H1 (cell line): Measurements from ENCODE around the gene MYCBP2. TPM values are rescaled to one million over a fixed set of nuclear protein-coding genes. Genes with fewer than 3 reads are reported as not detected.

ENCODE experiments used
- CTCF ChIA-PET: fragments of 300-600 bp; sonication (Branson Sonifier 250); formaldehyde crosslinking; loops from one replicate; lab custom pipeline; 2021; ENCODE audit not compliant: partially characterized antibody; lab: Charles Lee
- POLR2A ChIA-PET: fragments of 300-600 bp; sonication (Branson Sonifier 250); formaldehyde crosslinking; loops from one replicate; lab custom pipeline; 2021; ENCODE audit warnings: inconsistent platforms; ENCODE audit not compliant: partially characterized antibody; lab: Charles Lee
- DNase-seq, 2 experiments: peaks; one replicate each; pipeline versions ENCODE4 v3.0.0 to v3.0.0-alpha.2; 2010 to 2022; ENCODE audit warnings: low spot score in 2 of 2, low read depth in 1 of 2, mixed read lengths in 1 of 2
- FAIRE-seq: peaks from 2 replicates; lab custom pipeline; 2011; peaks lifted over from hg19 to GRCh38; lab: Jason Lieb, UNC
- H2AFZ ChIP-seq: 2 replicates; pipeline ENCODE4 v1.8.1; 2012; ENCODE audit warnings: low read length, inconsistent platforms
- H2AK5ac ChIP-seq: 2 replicates; pipeline ENCODE4 v1.6.1; 2013; ENCODE audit warnings: low read depth, low read length
- H2BK120ac ChIP-seq: replicated peaks from 2 replicates; pipeline ENCODE3; 2013; ENCODE audit warnings: low read depth, low read length, inconsistent platforms
- H2BK12ac ChIP-seq: 2 replicates; pipeline ENCODE4 v1.6.1; 2013; ENCODE audit warnings: low read depth, low read length
- H2BK15ac ChIP-seq: 2 replicates; pipeline ENCODE4 v1.6.1; 2013; ENCODE audit warnings: low read length
- H2BK20ac ChIP-seq: 2 replicates; pipeline ENCODE4 v1.6.1; 2013; ENCODE audit warnings: low read length
- H2BK5ac ChIP-seq: 2 replicates; pipeline ENCODE4 v1.6.1; 2013; ENCODE audit warnings: low read depth, low read length
- H3K14ac ChIP-seq: 2 replicates; pipeline ENCODE4 v1.6.1; 2013; ENCODE audit warnings: inconsistent platforms; ENCODE audit not compliant: insufficient read length
- H3K18ac ChIP-seq: 2 replicates; pipeline ENCODE4 v1.6.1; 2013; ENCODE audit warnings: low read length; ENCODE audit errors: extremely low read depth
- H3K23ac ChIP-seq: 2 replicates; pipeline ENCODE4 v1.6.1; 2013; ENCODE audit warnings: inconsistent platforms; ENCODE audit not compliant: insufficient read length
- H3K23me2 ChIP-seq: 2 replicates; pipeline ENCODE4 v1.6.1; 2013; ENCODE audit warnings: low read depth, low read length
- H3K27ac ChIP-seq: 2 replicates; pipeline ENCODE4 v1.6.1; 2011; ENCODE audit warnings: low read depth, low read length, inconsistent platforms
- H3K27me3 ChIP-seq, 4 experiments: replicated peaks in 1 of 4; 1 replicate in 1 of 4; 2 replicates in 3 of 4; pipeline versions ENCODE4 v1.6.1 to v1.8.1; 2011 to 2013; ENCODE audit warnings: low read length in 3 of 4, mild to moderate bottlenecking in 3 of 4, inconsistent platforms in 2 of 4, mixed read lengths in 2 of 4, moderate library complexity in 1 of 4; ENCODE audit not compliant: control insufficient read depth in 3 of 4, insufficient read depth in 3 of 4; ENCODE audit errors: extremely low read depth in 1 of 4
- H3K36me3 ChIP-seq, 4 experiments: 2 replicates each; pipeline versions ENCODE4 v1.6.1 to v1.8.1; 2011 to 2013; ENCODE audit warnings: mild to moderate bottlenecking in 4 of 4, low read length in 3 of 4, moderate library complexity in 2 of 4, control low read depth in 1 of 4, inconsistent platforms in 1 of 4; ENCODE audit not compliant: insufficient read depth in 4 of 4, control insufficient read depth in 2 of 4
- H3K4ac ChIP-seq: replicated peaks from 2 replicates; pipeline ENCODE3; 2013; ENCODE audit warnings: low read length, low read depth, mixed read lengths, inconsistent platforms; ENCODE audit not compliant: insufficient read length
- H3K4me1 ChIP-seq, 4 experiments: replicated peaks in 1 of 4; 1 replicate in 1 of 4; 2 replicates in 3 of 4; pipeline versions ENCODE4 v1.6.1 to v1.8.1; 2011 to 2013; ENCODE audit warnings: low read length in 3 of 4, inconsistent platforms in 2 of 4, mixed read lengths in 1 of 4; ENCODE audit not compliant: insufficient read depth in 4 of 4, control insufficient read depth in 3 of 4
- H3K4me2 ChIP-seq, 2 experiments: 2 replicates each; pipeline versions ENCODE4 v1.6.1 to v1.8.1; 2011 to 2013; ENCODE audit warnings: low read depth in 2 of 2, low read length in 2 of 2, control low read depth in 1 of 2, inconsistent platforms in 1 of 2, mild to moderate bottlenecking in 1 of 2; ENCODE audit not compliant: insufficient read depth in 1 of 2
- H3K4me3 ChIP-seq, 4 experiments: fragments of 200-600, 300-600 bp in 1 of 4; sonication (generic), shearing (Covaris generic), sonication (Bioruptor Twin) in 1 of 4; 2 replicates each; pipeline versions ENCODE4 v1.5.1 to v1.8.1; 2011 to 2016; ENCODE audit warnings: low read length in 4 of 4, low read depth in 3 of 4, control low read depth in 2 of 4, inconsistent platforms in 2 of 4, mild to moderate bottlenecking in 2 of 4, mixed read lengths in 1 of 4, moderate library complexity in 1 of 4; ENCODE audit not compliant: insufficient read depth in 2 of 4; ENCODE audit errors: extremely low read depth in 1 of 4
- H3K56ac ChIP-seq: replicated peaks from 2 replicates; pipeline ENCODE3; 2013; ENCODE audit warnings: low read depth, mild to moderate bottlenecking, mixed read lengths, low read length, inconsistent platforms; ENCODE audit not compliant: insufficient read length
- H3K79me1 ChIP-seq: 2 replicates; pipeline ENCODE4 v1.6.1; 2013; ENCODE audit warnings: low read depth, low read length, control low read depth
- H3K79me2 ChIP-seq, 2 experiments: 2 replicates each; pipeline versions ENCODE4 v1.6.1 to v1.8.1; 2012 to 2013; ENCODE audit warnings: low read length in 2 of 2, mild to moderate bottlenecking in 2 of 2, inconsistent platforms in 1 of 2; ENCODE audit not compliant: insufficient read depth in 2 of 2, control insufficient read depth in 1 of 2
- H3K9ac ChIP-seq, 4 experiments: replicated peaks in 1 of 4; 1 replicate in 1 of 4; 2 replicates in 3 of 4; pipeline versions ENCODE4 v1.6.1 to v1.8.1; 2011 to 2013; ENCODE audit warnings: low read depth in 3 of 4, low read length in 3 of 4, control low read depth in 2 of 4, mild to moderate bottlenecking in 2 of 4, moderate library complexity in 2 of 4, inconsistent platforms in 1 of 4; ENCODE audit errors: extremely low read depth in 1 of 4
- H3K9me3 ChIP-seq, 2 experiments: 2 replicates each; pipeline versions ENCODE4 v1.6.1 to v1.8.1; 2012 to 2013; ENCODE audit warnings: mild to moderate bottlenecking in 2 of 2, moderate library complexity in 2 of 2, control low read depth in 1 of 2, inconsistent platforms in 1 of 2, low read depth in 1 of 2, low read length in 1 of 2, mixed read lengths in 1 of 2; ENCODE audit not compliant: insufficient read depth in 2 of 2
- H4K20me1 ChIP-seq, 2 experiments: replicated peaks in 1 of 2; 2 replicates each; pipeline versions ENCODE3 to v1.8.1; 2011 to 2013; ENCODE audit warnings: inconsistent platforms in 2 of 2, low read length in 2 of 2, mild to moderate bottlenecking in 1 of 2; ENCODE audit not compliant: insufficient read depth in 2 of 2, control insufficient read depth in 1 of 2
- H4K5ac ChIP-seq: 2 replicates; pipeline ENCODE4 v1.6.1; 2013; ENCODE audit warnings: low read length, low read depth, mixed read lengths, inconsistent platforms; ENCODE audit not compliant: insufficient read length
- H4K8ac ChIP-seq: 2 replicates; pipeline ENCODE4 v1.8.0; 2013; ENCODE audit warnings: mild to moderate bottlenecking, moderate library complexity, low read length, inconsistent platforms; ENCODE audit not compliant: insufficient read depth; ENCODE audit errors: extremely low read depth
- H4K91ac ChIP-seq: replicated peaks from 2 replicates; pipeline ENCODE3; 2013; ENCODE audit warnings: low read length, mixed read lengths, inconsistent platforms; ENCODE audit not compliant: insufficient read length
- SIX5 ChIP-seq: IDR thresholded peaks from 2 replicates; pipeline ENCODE4 v1.6.1; 2011; ENCODE audit warnings: mild to moderate bottlenecking, low read depth, low read length
- WGBS, 2 experiments: shearing (Covaris generic) in 1 of 2; methylation state at CpG; one replicate each; pipeline versions ENCODE4 v1.1.6 to v1.1.7; 2013 to 2015; ENCODE audit warnings: low lambda C conversion rate in 2 of 2, mixed read lengths in 2 of 2, inconsistent platforms in 1 of 2, low coverage in 1 of 2, missing lambda C conversion rate in 1 of 2; ENCODE audit not compliant: insufficient replicate concordance in 2 of 2, insufficient coverage in 1 of 2, insufficient read length in 1 of 2; ENCODE audit errors: extremely low coverage in 1 of 2, missing lambda C conversion rate in 1 of 2; 5-methylcytosine and 5-hydroxymethylcytosine counted together
- polyA plus RNA-seq, 7 experiments: library from polyadenylated mRNA; depleted of rRNA in 3 of 7; stranded (reverse) in 5 of 7; unstranded in 2 of 7; fragments of >200 nt in 5 of 7; fragments of 200-250 nt in 2 of 7; gene quantifications; 1 replicate in 5 of 7; 2 replicates in 1 of 7; 4 replicates in 1 of 7; pipeline versions ENCODE4 v1.2.1 to v1.2.3, GENCODE V29; 2011 to 2013; ENCODE audit warnings: missing spikeins in 2 of 7, mixed read lengths in 2 of 7
- total RNA-seq: library from RNA; stranded (reverse); fragmentation: NEBNext Ultra II Directional; extraction: Animal tissue kit (Norgen Biotek cat#: 25700); gene quantifications from 2 replicates; pipeline ENCODE4 v1.2.1, GENCODE V29; 2021

MYCBP2 gene
- total and polyA plus RNA-seq, 2 of the 8 experiments (the other 6 are each of a cell fraction or from before 2014, with no cell fraction given) = 19.0 to 52.1 TPM

DNA sequence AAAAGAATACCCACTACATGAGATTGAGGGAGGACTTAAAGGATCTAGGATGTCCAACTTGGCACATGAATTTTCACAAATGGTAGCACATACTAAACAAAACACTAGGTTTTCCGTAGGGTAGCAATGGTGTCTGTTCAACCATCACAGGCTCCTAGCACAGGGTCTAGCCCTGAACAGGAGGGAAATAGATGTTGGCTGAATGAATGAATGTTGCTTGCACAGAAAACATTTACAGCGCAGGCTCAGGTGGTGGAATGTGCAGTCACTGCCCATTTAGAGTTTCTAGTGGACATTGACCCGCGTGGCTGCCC lies 1.9 kb upstream of the MYCBP2 start:
- Histone ChIP-seq H3K18ac (peak overlapping the region; percentile 12; the same call in 1 of the 2 replicates), H3K14ac (no peak overlapping the region), H3K9me3 (no peaks in the 10 kb centered on the region), H2AK5ac (no peak overlapping the region), H3K23ac (no peak overlapping the region), H3K23me2 (peaks cover 22% of the 10 kb centered on the region), H3K56ac (no peak overlapping the region), H2BK15ac (no peak overlapping the region; the same call in 1 of the 2 replicates), H4K20me1 (peaks cover 8 to 11% of the 10 kb centered on the region in 2 experiments), H3K4me2 (peak overlapping the region; percentile 82 to 85), H3K79me1 (no peaks in the 10 kb centered on the region), H3K27me3 (peaks cover 0 to 4% (median 2%) of the 10 kb centered on the region in 4 experiments; a peak in 5 of 7 replicates), H3K79me2 (peaks cover 0 to 26% of the 10 kb centered on the region in 2 experiments; a peak in 2 of 4 replicates), H3K27ac (no peak overlapping the region), H3K36me3 (no peaks in the 10 kb centered on the region), H2AFZ (no peak overlapping the region), H2BK12ac (peak overlapping the region; percentile 40; the same call in 1 of the 2 replicates), H3K4me1 (peaks cover 3 to 7% (median 5%) of the 10 kb centered on the region in 4 experiments; a peak in 6 of 7 replicates), H2BK120ac (no peak overlapping the region), H4K91ac (no peak overlapping the region), H3K4me3 (peak overlapping the region; percentile 81 to 88 (median 83); a peak in 5 of 8 replicates), H4K5ac (no peak overlapping the region), H2BK20ac (no peak overlapping the region), H3K4ac (no peak overlapping the region), H3K9ac (no peak overlapping the region), H4K8ac (no peak overlapping the region), H2BK5ac (no peak overlapping the region)
- no peak for TF ChIP-seq SIX5
- DNase-seq = no peak
- ChIA-PET CTCF (interaction anchor here (0.6 to 2.2 kb wide), 6 partner anchors 9 to 326 kb away, joined by 3 to 12 read pairs (median 4); no protein-coding TSS in a partner anchor), POLR2A (interaction anchor here (0.8 to 1.1 kb wide), 2 partner anchors 98 to 212 kb away, joined by 3 read pairs; no protein-coding TSS in a partner anchor)
- no peak for FAIRE-seq
- 10% methylated on average over 4 of the region's 4 CpGs; no CpG with 5 or more reads in 1 of the 2 experiments for WGBS, 2 experiments
